Bronchial epithelial cell (primary cell): ENCODE measurements around the gene ENDOV. TPM values are rescaled to one million over a fixed set of nuclear protein-coding genes. Genes with fewer than 3 reads are reported as not detected.

Source experiments
- DNase-seq: peaks from one replicate; pipeline ENCODE4 v3.0.0-alpha.2; 2010; ENCODE audit warnings: low read depth
- FAIRE-seq: peaks from 2 replicates; lab custom pipeline; 2011; peaks lifted over from hg19 to GRCh38; lab: Jason Lieb, UNC
- H3K27me3 ChIP-seq: 2 replicates; pipeline ENCODE4 v1.5.1; 2011; ENCODE audit warnings: low read length; ENCODE audit not compliant: control insufficient read depth, insufficient read depth
- H3K36me3 ChIP-seq: 2 replicates; pipeline ENCODE4 v1.5.1; 2011; ENCODE audit warnings: low read length; ENCODE audit not compliant: control insufficient read depth, insufficient read depth
- H3K4me3 ChIP-seq: 2 replicates; pipeline ENCODE4 v1.5.1; 2011; ENCODE audit warnings: mild to moderate bottlenecking, low read depth, low read length, control low read depth
- CTCF ChIP-seq: IDR thresholded peaks from 2 replicates; pipeline ENCODE4 v1.5.1; 2011; ENCODE audit warnings: mild to moderate bottlenecking, moderate library complexity, low read length, control low read depth, inconsistent platforms; ENCODE audit not compliant: insufficient read depth, severe bottlenecking
- total RNA-seq: library from RNA; depleted of rRNA; stranded (reverse); fragments of >200 nt; gene quantifications from 2 replicates; pipeline ENCODE4 v1.2.1, GENCODE V29; 2014

The ENDOV gene
- total RNA-seq, 1 donor from 2014 or later = 19.5 TPM

DNA sequence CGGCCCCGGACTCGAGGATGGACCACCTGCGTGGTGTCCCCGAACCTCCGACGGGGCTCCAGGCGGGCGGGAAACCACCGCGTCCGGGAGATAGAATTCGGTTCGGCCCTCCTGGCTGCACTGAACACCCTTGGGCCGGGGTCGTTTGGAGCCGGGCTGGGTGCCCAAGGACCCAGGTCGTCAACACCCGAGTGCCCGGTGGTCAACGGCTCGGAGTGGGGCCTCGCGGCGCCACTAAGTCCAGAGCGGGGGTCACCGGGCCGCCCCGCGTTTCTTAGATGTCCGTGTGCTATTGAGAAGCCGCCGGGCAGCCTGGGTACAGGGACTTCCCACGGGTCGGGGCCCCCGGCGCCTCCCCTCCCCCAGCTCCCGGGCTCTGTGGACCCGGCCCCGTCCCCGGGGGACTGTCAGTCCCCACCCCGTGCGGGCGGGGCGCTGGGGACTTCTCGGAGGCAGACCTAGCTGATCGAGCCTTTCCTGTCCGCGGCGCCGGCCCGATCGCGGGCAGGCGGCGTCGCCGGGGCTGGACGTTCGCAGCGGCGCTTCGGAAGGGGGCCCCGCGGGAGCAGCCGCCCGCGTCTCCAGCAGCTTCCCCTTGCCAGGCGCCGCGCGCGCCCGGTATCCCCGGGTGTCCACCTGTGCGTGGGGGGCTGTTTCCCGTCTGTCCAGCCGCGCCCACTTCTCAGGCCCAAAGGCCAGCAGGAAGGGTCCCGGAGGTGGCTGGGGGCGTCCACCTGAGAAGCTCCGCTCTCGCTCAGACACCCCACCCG lies 62.1 kb downstream of the ENDOV start:
- TF ChIP-seq CTCF = no peak
- DNase-seq = no peak
- FAIRE-seq = no peak
- Histone ChIP-seq H3K4me3 (no peak overlapping the region), H3K36me3 (no peaks in the 10 kb centered on the region), H3K27me3 (peaks cover 59% of the 10 kb centered on the region)

DNA sequence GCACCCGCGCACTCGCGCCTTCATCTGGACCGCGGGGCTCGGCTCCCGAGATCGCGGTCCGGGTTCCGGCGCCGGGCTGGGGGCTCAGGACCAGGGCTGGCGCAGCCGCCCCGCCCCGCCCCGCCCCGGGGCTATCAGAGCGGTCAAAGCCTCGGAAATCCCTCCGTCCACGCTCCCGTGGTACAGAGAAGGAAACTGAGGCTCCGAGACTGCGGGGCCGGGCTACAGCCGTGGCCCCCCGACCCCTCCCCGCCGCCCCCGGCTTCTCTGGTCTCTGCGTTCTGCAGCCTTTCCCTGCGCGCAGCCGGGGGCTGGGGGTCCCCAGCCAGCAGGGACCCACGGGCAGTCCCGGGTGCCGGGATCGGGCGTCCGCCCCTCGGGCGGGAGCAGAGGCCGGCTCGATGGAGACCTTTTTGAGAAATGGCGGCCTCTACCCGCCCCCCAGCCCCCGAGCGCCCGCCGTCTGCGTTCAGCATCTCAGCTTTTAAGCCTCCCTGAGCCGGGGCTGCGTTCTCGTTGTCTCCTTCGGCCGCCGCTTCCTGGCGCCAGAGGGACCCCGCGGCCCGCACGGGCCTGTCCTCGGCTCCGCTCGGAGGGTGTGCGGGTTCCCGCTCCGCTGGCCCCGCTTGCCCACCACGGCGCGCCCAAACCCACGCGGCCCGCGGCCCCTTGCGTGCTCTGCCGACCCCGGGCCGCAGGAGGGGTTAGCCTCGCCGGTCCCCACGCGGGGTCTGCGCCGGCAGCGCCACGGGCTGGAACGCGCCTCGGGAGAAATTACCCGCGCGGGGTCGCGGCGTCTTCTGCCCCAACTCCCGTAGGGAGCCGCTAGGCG lies 62.9 kb downstream of the ENDOV start:
- no peak overlapping the region for H3K4me3 ChIP-seq
- H3K27me3 ChIP-seq = peaks cover 59% of the 10 kb centered on the region
- peak; percentile 54 for TF ChIP-seq CTCF
- FAIRE-seq = no peak
- no peaks in the 10 kb centered on the region for H3K36me3 ChIP-seq
- no peak for DNase-seq

GRCh38 chr17:80478487-80479245 lies 63.7 kb downstream of the ENDOV start:
- no peak overlapping the region for H3K4me3 ChIP-seq
- H3K27me3 ChIP-seq = peaks cover 52% of the 10 kb centered on the region
- no peak for TF ChIP-seq CTCF
- no peak for DNase-seq
- no peak for FAIRE-seq
- no peaks in the 10 kb centered on the region for H3K36me3 ChIP-seq

DNA sequence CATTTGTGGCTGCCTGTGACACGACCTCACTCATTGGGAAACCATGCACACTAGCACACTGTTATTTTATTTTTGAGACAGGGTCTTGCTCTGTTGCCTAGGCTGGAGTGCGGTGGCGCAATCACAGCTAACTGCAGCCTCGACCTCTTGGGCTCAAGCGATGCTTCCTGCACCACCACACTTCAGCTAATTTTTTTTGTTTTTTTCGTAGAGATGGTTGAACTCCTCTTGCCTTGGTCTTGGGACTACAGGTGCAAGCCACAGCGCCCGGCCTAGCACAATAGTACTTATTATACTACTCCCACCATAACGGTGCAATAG lies 64.2 kb downstream of the ENDOV start:
- DNase-seq (no peak), FAIRE-seq (no peak)
- H3K4me3 ChIP-seq = no peak overlapping the region
- peaks cover 48% of the 10 kb centered on the region for H3K27me3 ChIP-seq
- TF ChIP-seq CTCF = no peak
- no peaks in the 10 kb centered on the region for H3K36me3 ChIP-seq

- Histone ChIP-seq H3K27me3 (peaks cover 43% of the 10 kb centered on the region), H3K4me3 (no peak overlapping the region), H3K36me3 (no peaks in the 10 kb centered on the region)
- DNase-seq (no peak), FAIRE-seq (no peak)
- no peak for TF ChIP-seq CTCF
Observed at GRCh38 chr17:80480248-80480647, 65.3 kb downstream of the ENDOV start.
